Umbilical cord (tissue), 2 donors: Measurements from ENCODE around the gene SELENON. TPM values are rescaled to one million over a fixed set of nuclear protein-coding genes. Genes with fewer than 3 reads are reported as not detected.
"Not testable (repeated sequence)": the region's sequence is repeated elsewhere in the genome, so short reads cannot be mapped to it uniquely, and the experiment has no call there.

Source experiments
- DNase-seq: peaks from one replicate; pipeline ENCODE4 v3.0.0-alpha.2; 2015; ENCODE audit warnings: low spot score
- total RNA-seq: library from RNA; depleted of rRNA; stranded (reverse); fragments of >200 nt; gene quantifications from one replicate; pipeline ENCODE4 v1.2.3, GENCODE V29; 2014; ENCODE audit warnings: low replicate concordance; ENCODE audit not compliant: insufficient read depth

Gene SELENON
- total RNA-seq, 1 donor from 2014 or later = 17.8 TPM

- no peak for DNase-seq
Observed at GRCh38 chr1:25828491-25828890, 28.5 kb downstream of the SELENON start.

GRCh38 chr1:25829046-25829445 lies 29.1 kb downstream of the SELENON start:
- no peak for DNase-seq

GRCh38 chr1:25831569-25832196 lies 31.7 kb downstream of the SELENON start:
- no peak for DNase-seq

GRCh38 chr1:25832336-25833037 lies 32.5 kb downstream of the SELENON start:
- DNase-seq = no peak

GRCh38 chr1:25833158-25833557 lies 33.2 kb downstream of the SELENON start:
- DNase-seq = no peak

GRCh38 chr1:25834894-25835293 lies 34.9 kb downstream of the SELENON start:
- no peak for DNase-seq

- DNase-seq = no peak
Observed at GRCh38 chr1:25836695-25837094, 36.7 kb downstream of the SELENON start.

- no peak for DNase-seq
Observed at GRCh38 chr1:25837262-25837875, 37.4 kb downstream of the SELENON start.

GRCh38 chr1:25839808-25840207 lies 39.8 kb downstream of the SELENON start:
- not testable (repeated sequence) for DNase-seq

- no peak for DNase-seq
Observed at GRCh38 chr1:25843483-25843882, 43.5 kb downstream of the SELENON start.

GRCh38 chr1:25844536-25845337 lies 44.7 kb downstream of the SELENON start:
- DNase-seq = no peak

- DNase-seq = no peak
Observed at GRCh38 chr1:25845664-25846063, 45.7 kb downstream of the SELENON start.

GRCh38 chr1:25847929-25848328 lies 47.9 kb downstream of the SELENON start:
- no peak for DNase-seq

GRCh38 chr1:25848531-25848930 lies 48.5 kb downstream of the SELENON start:
- no peak for DNase-seq

- DNase-seq = no peak
Observed at GRCh38 chr1:25854554-25854953, 54.6 kb downstream of the SELENON start.

GRCh38 chr1:25856856-25857255 lies 56.9 kb downstream of the SELENON start:
- no peak for DNase-seq

- no peak for DNase-seq
Observed at GRCh38 chr1:25858494-25858893, 58.5 kb downstream of the SELENON start.

- DNase-seq = peak; percentile 90
Observed at GRCh38 chr1:25858906-25859789, 59.2 kb downstream of the SELENON start, which contains the start of gene AUNIP. Gene AUNIP, minus strand, starts transcription at chr1:25859457. Its CDS starts 100 bp downstream, at chr1:25859357.

- DNase-seq = peak; percentile 20
Observed at GRCh38 chr1:25861316-25862286, 61.6 kb downstream of the SELENON start.
